A673 (cell line): ENCODE measurements around the gene VWA7. TPM values are rescaled to one million over a fixed set of nuclear protein-coding genes. Genes with fewer than 3 reads are reported as not detected.
"Not testable (repeated sequence)": the region's sequence is repeated elsewhere in the genome, so short reads cannot be mapped to it uniquely, and the experiment has no call there.

ENCODE experiments used
- BruUV-seq: library from RNA; stranded (reverse); fragments of 400-500 nt; replicated peaks from 2 replicates; lab custom pipeline; 2021; lab: Mats Ljungman, UMichigan
- CTCF ChIA-PET: fragments of 300-600 bp; sonication (Branson Sonifier 250); formaldehyde crosslinking; loops from one replicate; lab custom pipeline; 2022; ENCODE audit warnings: antibody characterized with exemption; lab: Charles Lee
- POLR2A ChIA-PET: fragments of 300-600 bp; sonication (Branson Sonifier 250); formaldehyde crosslinking; loops from one replicate; lab custom pipeline; 2022; ENCODE audit warnings: antibody characterized with exemption; ENCODE audit not compliant: low non-redundant PET; lab: Charles Lee
- DNase-seq: peaks from one replicate; pipeline ENCODE4 v3.0.0-alpha.2; 2015; ENCODE audit warnings: low spot score
- H3K27ac ChIP-seq: fragments of 200-600 bp; sonication (generic); 2 replicates; pipeline ENCODE4 v1.5.1; 2016; ENCODE audit warnings: mixed run types, low read depth, mild to moderate bottlenecking, mixed read lengths, antibody characterized with exemption, low read length; ENCODE audit not compliant: poor library complexity, severe bottlenecking
- H3K27me3 ChIP-seq: fragments of 200-600 bp; sonication (generic); replicated peaks from 2 replicates; pipeline ENCODE4 v1.6.1; 2017; ENCODE audit warnings: mixed run types, low read depth, mild to moderate bottlenecking, mixed read lengths, antibody characterized with exemption, low read length; ENCODE audit not compliant: insufficient read depth, poor library complexity
- H3K36me3 ChIP-seq: fragments of 200-600 bp; sonication (generic); 2 replicates; pipeline ENCODE4 v1.6.1; 2016; ENCODE audit warnings: mixed run types, mild to moderate bottlenecking, mixed read lengths, antibody characterized with exemption, low read length; ENCODE audit not compliant: insufficient read depth, poor library complexity, severe bottlenecking
- H3K4me1 ChIP-seq: fragments of 200-600 bp; sonication (generic); 2 replicates; pipeline ENCODE4 v1.6.1; 2017; ENCODE audit warnings: mixed run types, mild to moderate bottlenecking, mixed read lengths, antibody characterized with exemption, low read length; ENCODE audit not compliant: insufficient read depth, poor library complexity, severe bottlenecking
- H3K4me3 ChIP-seq: fragments of 200-600 bp; sonication (generic); 2 replicates; pipeline ENCODE4 v1.5.1; 2016; ENCODE audit warnings: low read depth, mixed run types, mild to moderate bottlenecking, mixed read lengths, low read length; ENCODE audit not compliant: poor library complexity, severe bottlenecking
- H3K9me3 ChIP-seq: fragments of 200-600 bp; sonication (generic); 2 replicates; pipeline ENCODE4 v1.6.1; 2016; ENCODE audit warnings: mixed run types, low read depth, mild to moderate bottlenecking, mixed read lengths, antibody characterized with exemption, low read length; ENCODE audit not compliant: poor library complexity, severe bottlenecking
- EZH2 ChIP-seq: fragments of 200-600 bp; sonication (generic); IDR thresholded peaks from 2 replicates; pipeline ENCODE4 v1.6.1; 2017; ENCODE audit warnings: borderline replicate concordance, low read depth, mild to moderate bottlenecking, mixed read lengths, antibody characterized with exemption, low read length; ENCODE audit not compliant: poor library complexity, severe bottlenecking
- intact Hi-C: fragments of 100-400 bp; cut with micrococcal nuclease; formaldehyde crosslinking; loops from one replicate; pipeline ENCODE4 v1.10.0; 2022; ENCODE audit not compliant: unreplicated experiment
- total RNA-seq: library from RNA; stranded (reverse); gene quantifications from 2 replicates; pipeline ENCODE4 v1.2.3, GENCODE V29; 2021
- TF ChIP-seq, protein P1 (sequence below): fragments of 300-800, 200-600 bp; sonication (generic); conservative IDR thresholded peaks from 2 replicates; pipeline ENCODE4 v1.5.1; 2017; ENCODE audit warnings: low read depth, mild to moderate bottlenecking, antibody characterized with exemption, low read length, moderate library complexity, mixed read lengths

Gene VWA7
- total RNA-seq, 1 experiment from 2014 or later: 2.8 TPM

GRCh38 chr6:31794866-31795615 is 17.9 kb upstream of the VWA7 start:
- H3K36me3 ChIP-seq: peaks cover 52% of the 10 kb centered on the region
- no TSS peak for BruUV-seq
- peak overlapping the region; percentile 99 for H3K27ac ChIP-seq
- no peaks in the 10 kb centered on the region for H3K9me3 ChIP-seq
- peak overlapping the region; percentile 84 for H3K4me3 ChIP-seq
- TF ChIP-seq EZH2: no peak
- TF ChIP-seq, protein P1, sequence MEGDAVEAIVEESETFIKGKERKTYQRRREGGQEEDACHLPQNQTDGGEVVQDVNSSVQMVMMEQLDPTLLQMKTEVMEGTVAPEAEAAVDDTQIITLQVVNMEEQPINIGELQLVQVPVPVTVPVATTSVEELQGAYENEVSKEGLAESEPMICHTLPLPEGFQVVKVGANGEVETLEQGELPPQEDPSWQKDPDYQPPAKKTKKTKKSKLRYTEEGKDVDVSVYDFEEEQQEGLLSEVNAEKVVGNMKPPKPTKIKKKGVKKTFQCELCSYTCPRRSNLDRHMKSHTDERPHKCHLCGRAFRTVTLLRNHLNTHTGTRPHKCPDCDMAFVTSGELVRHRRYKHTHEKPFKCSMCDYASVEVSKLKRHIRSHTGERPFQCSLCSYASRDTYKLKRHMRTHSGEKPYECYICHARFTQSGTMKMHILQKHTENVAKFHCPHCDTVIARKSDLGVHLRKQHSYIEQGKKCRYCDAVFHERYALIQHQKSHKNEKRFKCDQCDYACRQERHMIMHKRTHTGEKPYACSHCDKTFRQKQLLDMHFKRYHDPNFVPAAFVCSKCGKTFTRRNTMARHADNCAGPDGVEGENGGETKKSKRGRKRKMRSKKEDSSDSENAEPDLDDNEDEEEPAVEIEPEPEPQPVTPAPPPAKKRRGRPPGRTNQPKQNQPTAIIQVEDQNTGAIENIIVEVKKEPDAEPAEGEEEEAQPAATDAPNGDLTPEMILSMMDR: no peak
- peak; percentile 69 for DNase-seq
- intact Hi-C loops: loop anchor here (5.0 kb wide), 2 partner anchors 37 to 58 kb away; partner anchors contain the start of gene CLIC1
- POLR2A ChIA-PET: interaction anchor here (0.6 kb wide), 1 partner anchor 20 kb away, joined by 4 read pairs; the partner anchor contains the start of genes HSPA1A and HSPA1L
- no peaks in the 10 kb centered on the region for H3K27me3 ChIP-seq
- H3K4me1 ChIP-seq: peaks cover 11% of the 10 kb centered on the region
- CTCF ChIA-PET: interaction anchor here (1.3 kb wide), 1 partner anchor 12 kb away, joined by 3 read pairs; the partner anchor contains the start of gene LSM2

DNA sequence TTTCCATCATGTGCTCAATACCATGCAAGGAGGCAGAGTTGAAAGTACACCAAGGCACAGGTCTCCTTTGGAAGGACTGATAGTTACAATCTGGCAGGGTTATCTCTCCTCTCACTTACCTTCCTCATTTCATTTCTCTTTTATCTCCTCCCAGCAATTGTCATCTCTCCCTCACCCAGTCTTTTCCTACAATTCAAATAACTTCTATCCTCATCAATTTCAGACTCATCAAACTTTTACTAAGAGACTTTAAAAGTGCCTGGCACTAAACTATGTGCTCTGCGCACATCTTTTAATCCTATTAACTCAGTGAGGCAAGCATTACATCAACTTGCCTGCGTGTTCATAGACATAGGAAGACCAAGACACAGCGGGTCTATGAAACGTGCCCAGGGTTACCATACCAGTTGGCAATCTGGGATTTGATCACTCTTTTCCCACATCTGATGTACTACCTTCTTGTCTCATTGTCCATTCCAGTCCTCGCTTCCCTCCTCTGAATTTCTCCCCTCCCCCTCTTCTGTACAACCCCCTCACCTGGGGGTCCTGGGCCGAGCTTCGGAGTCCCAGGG is 17.3 kb upstream of the VWA7 start:
- intact Hi-C loops: loop anchor here (5.0 kb wide), 2 partner anchors 38 to 57 kb away; partner anchors contain the start of gene CLIC1
- H3K4me1 ChIP-seq: peaks cover 11% of the 10 kb centered on the region
- ChIA-PET POLR2A (no interaction called here), CTCF (no interaction called here)
- H3K27me3 ChIP-seq: no peaks in the 10 kb centered on the region
- peak overlapping the region; percentile 84 for H3K4me3 ChIP-seq
- TF ChIP-seq EZH2: no peak
- TF ChIP-seq, protein P1: no peak
- H3K27ac ChIP-seq: peak overlapping the region; percentile 99
- DNase-seq: peak; percentile 78
- H3K36me3 ChIP-seq: peaks cover 55% of the 10 kb centered on the region
- BruUV-seq: TSS peak; percentile 90
- H3K9me3 ChIP-seq: no peaks in the 10 kb centered on the region

DNA sequence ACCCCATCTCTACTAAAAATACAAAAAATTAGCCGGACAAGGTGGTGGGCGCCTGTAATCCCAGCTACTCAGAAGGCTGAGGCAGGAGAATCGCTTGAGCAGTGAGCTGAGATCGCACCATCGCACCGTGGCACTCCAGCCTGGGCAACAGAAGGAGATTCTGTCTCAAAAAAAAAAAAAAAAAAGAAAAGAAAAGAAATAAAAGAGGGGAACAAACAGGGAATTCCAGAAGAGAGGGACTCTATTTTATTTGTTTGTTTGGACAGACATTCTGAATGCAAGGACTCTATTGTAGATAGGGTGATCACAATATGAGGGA is 16.8 kb upstream of the VWA7 start:
- DNase-seq, H3K9me3 ChIP-seq, BruUV-seq, POLR2A ChIA-PET, H3K27me3 ChIP-seq: not testable (repeated sequence)
- CTCF ChIA-PET: interaction anchor here (0.6 kb wide), 1 partner anchor 133 kb away, joined by 4 read pairs; no protein-coding TSS in a partner anchor
- peaks cover 11% of the 10 kb centered on the region for H3K4me1 ChIP-seq
- peaks cover 60% of the 10 kb centered on the region for H3K36me3 ChIP-seq
- peak overlapping the region; percentile 84 for H3K4me3 ChIP-seq
- intact Hi-C loops: loop anchor here (5.0 kb wide), 2 partner anchors 38 to 57 kb away; partner anchors contain the start of gene CLIC1
- H3K27ac ChIP-seq: peak overlapping the region; percentile 99
